IPS-15b (cell line): ENCODE measurements around the gene SLC47A2.
A peak's percentile ranks its signal among the peaks of the same experiment; 100 is the strongest.

Experiments
- H3K27me3 ChIP-seq: one replicate; pipeline ENCODE4 v1.6.1; 2013; ENCODE audit warnings: low read length; ENCODE audit not compliant: control insufficient read depth, insufficient read depth
- H3K36me3 ChIP-seq: one replicate; pipeline ENCODE4 v1.6.1; 2013; ENCODE audit warnings: low read length; ENCODE audit not compliant: control insufficient read depth, insufficient read depth
- H3K4me1 ChIP-seq: one replicate; pipeline ENCODE4 v1.6.1; 2013; ENCODE audit warnings: mild to moderate bottlenecking, low read length; ENCODE audit not compliant: control insufficient read depth, insufficient read depth
- H3K4me3 ChIP-seq: one replicate; pipeline ENCODE4 v1.5.1; 2013; ENCODE audit warnings: low read depth, low read length
- H3K9ac ChIP-seq: one replicate; pipeline ENCODE4 v1.6.1; 2013; ENCODE audit warnings: low read depth, mild to moderate bottlenecking, low read length
- H3K9me3 ChIP-seq: one replicate; pipeline ENCODE4 v1.6.1; 2013; ENCODE audit warnings: mild to moderate bottlenecking, low read length; ENCODE audit not compliant: control insufficient read depth, insufficient read depth

Gene SLC47A2

GRCh38 chr17:19664821-19665181, 51.6 kb downstream of the SLC47A2 start:
- H3K9ac ChIP-seq = no peak overlapping the region
- H3K4me1 ChIP-seq = peaks cover 7% of the 10 kb centered on the region
- H3K9me3 ChIP-seq = no peaks in the 10 kb centered on the region
- peaks cover 14% of the 10 kb centered on the region for H3K36me3 ChIP-seq
- no peaks in the 10 kb centered on the region for H3K27me3 ChIP-seq
- H3K4me3 ChIP-seq = peak overlapping the region; percentile 3

- H3K27me3 ChIP-seq = no peaks in the 10 kb centered on the region
- H3K4me1 ChIP-seq = peaks cover 7% of the 10 kb centered on the region
- peaks cover 14% of the 10 kb centered on the region for H3K36me3 ChIP-seq
- H3K4me3 ChIP-seq = no peak overlapping the region
- no peak overlapping the region for H3K9ac ChIP-seq
- no peaks in the 10 kb centered on the region for H3K9me3 ChIP-seq
Observed at GRCh38 chr17:19664136-19664820, 52.1 kb downstream of the SLC47A2 start.

GRCh38 chr17:19663097-19663496, 53.3 kb downstream of the SLC47A2 start:
- Histone ChIP-seq H3K9ac (no peak overlapping the region), H3K27me3 (no peaks in the 10 kb centered on the region), H3K4me1 (peaks cover 7% of the 10 kb centered on the region), H3K9me3 (no peaks in the 10 kb centered on the region), H3K4me3 (no peak overlapping the region), H3K36me3 (peaks cover 14% of the 10 kb centered on the region)

- no peak overlapping the region for H3K9ac ChIP-seq
- no peaks in the 10 kb centered on the region for H3K27me3 ChIP-seq
- H3K4me1 ChIP-seq = peaks cover 7% of the 10 kb centered on the region
- H3K9me3 ChIP-seq = no peaks in the 10 kb centered on the region
- H3K4me3 ChIP-seq = no peak overlapping the region
- peaks cover 12% of the 10 kb centered on the region for H3K36me3 ChIP-seq
Observed at GRCh38 chr17:19661121-19661520, 55.3 kb downstream of the SLC47A2 start.

GRCh38 chr17:19660219-19660870, 56.0 kb downstream of the SLC47A2 start:
- H3K9ac ChIP-seq = no peak overlapping the region
- H3K27me3 ChIP-seq = no peaks in the 10 kb centered on the region
- peaks cover 7% of the 10 kb centered on the region for H3K4me1 ChIP-seq
- no peaks in the 10 kb centered on the region for H3K9me3 ChIP-seq
- peaks cover 11% of the 10 kb centered on the region for H3K36me3 ChIP-seq
- H3K4me3 ChIP-seq = no peak overlapping the region

- peaks cover 10% of the 10 kb centered on the region for H3K36me3 ChIP-seq
Observed at GRCh38 chr17:19659366-19660177, 56.8 kb downstream of the SLC47A2 start.

GRCh38 chr17:19656851-19657581, 59.4 kb downstream of the SLC47A2 start:
- Histone ChIP-seq H3K9me3 (no peaks in the 10 kb centered on the region), H3K4me1 (no peaks in the 10 kb centered on the region), H3K27me3 (no peaks in the 10 kb centered on the region), H3K36me3 (peaks cover 15% of the 10 kb centered on the region), H3K4me3 (no peak overlapping the region), H3K9ac (no peak overlapping the region)

More at GRCh38 chr17:19659366-19660177, 56.8 kb downstream of the SLC47A2 start:
- peaks cover 7% of the 10 kb centered on the region for H3K4me1 ChIP-seq
- H3K27me3 ChIP-seq = no peaks in the 10 kb centered on the region
- no peaks in the 10 kb centered on the region for H3K9me3 ChIP-seq
- H3K4me3 ChIP-seq = no peak overlapping the region
- H3K9ac ChIP-seq = no peak overlapping the region

- Histone ChIP-seq H3K4me3 (no peak overlapping the region), H3K36me3 (peaks cover 15% of the 10 kb centered on the region), H3K4me1 (no peaks in the 10 kb centered on the region), H3K27me3 (no peaks in the 10 kb centered on the region), H3K9me3 (no peaks in the 10 kb centered on the region), H3K9ac (no peak overlapping the region)
Observed at GRCh38 chr17:19656336-19656735, 60.0 kb downstream of the SLC47A2 start.

GRCh38 chr17:19654896-19655295, 61.5 kb downstream of the SLC47A2 start:
- H3K4me3 ChIP-seq = no peak overlapping the region
- no peaks in the 10 kb centered on the region for H3K9me3 ChIP-seq
- no peak overlapping the region for H3K9ac ChIP-seq
- H3K36me3 ChIP-seq = peaks cover 15% of the 10 kb centered on the region
- no peaks in the 10 kb centered on the region for H3K27me3 ChIP-seq
- no peaks in the 10 kb centered on the region for H3K4me1 ChIP-seq

GRCh38 chr17:19654342-19654886, 62.0 kb downstream of the SLC47A2 start:
- Histone ChIP-seq H3K4me1 (no peaks in the 10 kb centered on the region), H3K9me3 (no peaks in the 10 kb centered on the region), H3K36me3 (peaks cover 15% of the 10 kb centered on the region)

GRCh38 chr17:19652595-19652994, 63.8 kb downstream of the SLC47A2 start:
- Histone ChIP-seq H3K9ac (no peak overlapping the region), H3K27me3 (no peaks in the 10 kb centered on the region), H3K4me3 (no peak overlapping the region), H3K36me3 (peaks cover 15% of the 10 kb centered on the region), H3K4me1 (no peaks in the 10 kb centered on the region), H3K9me3 (no peaks in the 10 kb centered on the region)

More at GRCh38 chr17:19654342-19654886, 62.0 kb downstream of the SLC47A2 start:
- no peaks in the 10 kb centered on the region for H3K27me3 ChIP-seq
- H3K4me3 ChIP-seq = no peak overlapping the region
- H3K9ac ChIP-seq = no peak overlapping the region
